OCI-LY1 (cell line): ENCODE measurements around the gene MZT2A.
"Not testable (repeated sequence)": the region's sequence is repeated elsewhere in the genome, so short reads cannot be mapped to it uniquely, and the experiment has no call there.

Experiments used
- EZH2 ChIP-seq: fragments of 200-600 bp; sonication (generic), shearing (Covaris generic); IDR thresholded peaks from 2 replicates; pipeline ENCODE4 v1.8.0; 2017; ENCODE audit warnings: borderline replicate concordance, mixed run types, mild to moderate bottlenecking, antibody characterized with exemption, low read length, moderate library complexity, mixed read lengths
- TF ChIP-seq, protein P1 (sequence below): fragments of 200-600 bp; sonication (generic), shearing (Covaris generic); IDR thresholded peaks from 2 replicates; pipeline ENCODE4 v1.5.1; 2017; ENCODE audit warnings: mild to moderate bottlenecking, antibody characterized with exemption, low read length, moderate library complexity, mixed read lengths

DNA sequence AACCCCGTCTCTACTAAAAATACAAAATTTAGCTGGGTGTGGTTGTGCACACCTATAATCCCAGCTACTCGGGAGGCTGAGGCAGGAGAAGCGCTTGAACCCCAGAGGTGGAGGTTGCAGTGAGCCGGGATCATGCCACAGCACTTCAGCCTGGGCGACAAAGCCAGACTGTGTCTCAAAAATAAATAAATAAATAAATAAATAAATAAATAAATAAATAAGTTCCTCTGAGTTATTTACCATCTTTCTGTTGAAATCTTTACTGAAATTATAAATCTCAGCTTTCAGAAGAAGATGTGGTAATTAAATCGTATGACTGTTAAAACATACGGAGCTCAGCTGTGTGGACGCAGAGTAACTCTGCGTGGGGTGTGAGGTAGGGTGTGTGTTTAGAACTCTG, 44.2 kb downstream of the MZT2A start:
- TF ChIP-seq, protein P1, sequence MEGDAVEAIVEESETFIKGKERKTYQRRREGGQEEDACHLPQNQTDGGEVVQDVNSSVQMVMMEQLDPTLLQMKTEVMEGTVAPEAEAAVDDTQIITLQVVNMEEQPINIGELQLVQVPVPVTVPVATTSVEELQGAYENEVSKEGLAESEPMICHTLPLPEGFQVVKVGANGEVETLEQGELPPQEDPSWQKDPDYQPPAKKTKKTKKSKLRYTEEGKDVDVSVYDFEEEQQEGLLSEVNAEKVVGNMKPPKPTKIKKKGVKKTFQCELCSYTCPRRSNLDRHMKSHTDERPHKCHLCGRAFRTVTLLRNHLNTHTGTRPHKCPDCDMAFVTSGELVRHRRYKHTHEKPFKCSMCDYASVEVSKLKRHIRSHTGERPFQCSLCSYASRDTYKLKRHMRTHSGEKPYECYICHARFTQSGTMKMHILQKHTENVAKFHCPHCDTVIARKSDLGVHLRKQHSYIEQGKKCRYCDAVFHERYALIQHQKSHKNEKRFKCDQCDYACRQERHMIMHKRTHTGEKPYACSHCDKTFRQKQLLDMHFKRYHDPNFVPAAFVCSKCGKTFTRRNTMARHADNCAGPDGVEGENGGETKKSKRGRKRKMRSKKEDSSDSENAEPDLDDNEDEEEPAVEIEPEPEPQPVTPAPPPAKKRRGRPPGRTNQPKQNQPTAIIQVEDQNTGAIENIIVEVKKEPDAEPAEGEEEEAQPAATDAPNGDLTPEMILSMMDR: not testable (repeated sequence)
- not testable (repeated sequence) for TF ChIP-seq EZH2
